IPS DF 4.7 (cell line): ENCODE measurements around the gene LRP1B.

Experiments used
- DNase-seq: peaks from one replicate; pipeline ENCODE4 v3.0.0-alpha.2; 2013; ENCODE audit warnings: low spot score; ENCODE audit errors: extremely low read depth

LRP1B gene

DNA sequence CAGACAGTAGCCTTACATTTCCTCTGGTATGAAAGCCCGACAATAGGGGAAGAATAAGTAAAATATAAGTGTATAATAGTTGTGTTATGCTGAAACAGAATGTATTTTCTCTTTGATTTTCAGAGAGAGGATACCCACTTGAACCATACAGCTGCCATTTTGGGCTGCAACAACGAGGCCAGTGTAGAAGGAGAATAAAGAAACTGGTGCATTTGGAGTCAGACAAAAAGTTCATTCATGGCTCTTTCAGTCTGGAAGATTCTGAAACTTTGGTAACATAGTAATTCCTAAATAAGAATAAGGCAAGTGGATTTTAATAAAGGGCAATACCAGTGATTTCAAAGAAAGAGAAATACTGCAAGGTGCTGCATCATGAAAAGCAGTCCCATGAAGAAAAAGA is 610.9 kb downstream of the LRP1B start:
- DNase-seq = no peak

GRCh38 chr2:141517852-141518421 is 612.9 kb downstream of the LRP1B start:
- no peak for DNase-seq

- DNase-seq = no peak
Measured at GRCh38 chr2:141517180-141517851, 613.5 kb downstream of the LRP1B start.

DNA sequence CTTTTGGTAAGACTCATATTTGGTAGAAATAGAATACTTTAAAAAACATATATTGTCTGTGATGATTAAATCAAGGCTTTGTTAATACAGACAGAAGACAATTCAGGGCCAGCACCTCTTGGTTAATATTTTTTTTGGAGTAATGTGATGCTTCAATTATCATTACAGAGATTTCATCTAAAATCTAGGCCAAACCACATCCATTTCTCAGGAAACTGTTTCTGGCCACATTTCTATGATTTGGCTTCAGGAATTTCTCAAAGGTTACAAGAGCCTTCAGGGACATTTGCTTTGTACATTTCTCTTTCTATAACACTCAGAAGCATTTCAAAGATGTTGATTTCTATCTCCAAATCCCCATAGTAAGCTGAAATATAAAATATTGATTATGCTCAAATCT is 614.9 kb downstream of the LRP1B start:
- no peak for DNase-seq

DNA sequence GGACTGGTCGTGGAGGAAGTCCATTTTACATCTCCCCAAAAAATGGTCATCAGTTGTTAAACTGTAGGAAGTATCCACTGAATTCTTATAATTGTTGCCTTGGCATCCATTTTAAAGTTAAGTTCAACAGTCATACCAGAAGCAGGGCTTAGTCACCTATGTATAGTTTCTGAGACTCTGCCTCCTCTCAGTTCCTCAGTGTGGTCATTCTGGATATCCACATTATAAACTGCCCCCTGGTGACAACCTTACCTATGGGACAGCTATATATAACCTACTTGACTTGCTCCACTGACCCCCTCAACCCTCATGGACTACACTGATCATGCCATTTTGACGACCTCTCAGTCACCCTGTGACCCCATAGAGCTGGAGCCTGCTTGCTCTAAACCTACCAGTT is 617.0 kb downstream of the LRP1B start:
- no peak for DNase-seq

GRCh38 chr2:141508806-141509595 is 621.8 kb downstream of the LRP1B start:
- no peak for DNase-seq

GRCh38 chr2:141508086-141508752 is 622.6 kb downstream of the LRP1B start:
- DNase-seq = no peak

DNA sequence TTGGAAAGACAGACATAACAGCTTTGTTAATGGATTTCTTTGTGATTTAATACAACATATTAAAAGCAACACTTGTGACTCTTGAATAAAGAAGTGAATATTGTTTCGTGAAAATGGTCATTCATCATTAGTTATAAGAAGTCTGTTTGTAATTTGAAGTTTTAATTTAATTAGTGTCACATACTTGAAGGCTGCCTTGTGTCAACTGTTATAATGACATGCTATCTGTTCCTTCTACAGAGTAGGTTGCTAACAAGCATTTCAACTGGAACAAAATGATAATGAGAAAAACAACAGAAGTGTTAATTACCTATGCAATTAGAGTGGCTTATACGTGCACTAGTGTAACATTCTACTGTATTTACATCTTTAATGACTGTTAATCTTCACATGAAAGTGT is 624.7 kb downstream of the LRP1B start:
- DNase-seq = no peak

GRCh38 chr2:141501752-141502151 is 629.1 kb downstream of the LRP1B start:
- DNase-seq = no peak

DNA sequence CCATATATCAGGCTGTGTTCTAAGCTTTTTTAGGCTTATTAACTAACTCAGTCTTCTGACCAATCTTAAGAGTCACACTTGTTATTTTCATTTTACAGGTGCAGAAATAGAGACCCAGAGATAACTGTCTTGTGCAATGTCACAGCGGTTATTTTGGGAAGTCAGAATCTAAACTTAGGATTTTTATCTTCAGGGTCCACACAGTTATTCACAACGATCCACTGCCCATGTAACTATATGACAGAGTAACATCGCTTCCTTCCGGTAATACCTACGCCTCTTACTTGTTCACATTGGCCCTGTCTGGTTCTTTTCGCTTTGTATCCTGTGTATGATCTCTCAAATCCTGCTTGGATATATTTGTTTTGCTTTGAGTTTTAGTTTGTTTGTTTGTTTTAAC is 631.7 kb downstream of the LRP1B start:
- DNase-seq = no peak

GRCh38 chr2:141498561-141498960 is 632.3 kb downstream of the LRP1B start:
- DNase-seq = no peak

DNA sequence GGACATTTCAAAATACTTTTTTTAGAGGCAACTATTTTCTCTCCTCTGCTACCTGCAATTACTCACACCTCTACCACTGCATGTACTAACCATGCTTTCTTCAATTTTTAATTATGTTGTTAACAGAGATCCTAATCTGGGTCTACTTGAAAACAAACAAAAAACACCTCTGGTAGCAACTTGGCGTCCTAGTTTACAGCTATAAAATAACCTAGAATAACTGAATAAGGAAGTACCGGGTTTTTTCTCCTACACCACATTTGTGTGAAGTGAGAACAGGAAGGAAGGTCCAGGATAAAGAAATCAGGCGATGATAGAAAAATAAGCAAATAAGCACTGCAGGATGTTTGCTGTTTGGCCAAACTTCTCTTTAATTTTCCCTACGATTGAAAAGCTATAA is 633.5 kb downstream of the LRP1B start:
- no peak for DNase-seq

GRCh38 chr2:141496810-141497209 is 634.0 kb downstream of the LRP1B start:
- DNase-seq = no peak

DNA sequence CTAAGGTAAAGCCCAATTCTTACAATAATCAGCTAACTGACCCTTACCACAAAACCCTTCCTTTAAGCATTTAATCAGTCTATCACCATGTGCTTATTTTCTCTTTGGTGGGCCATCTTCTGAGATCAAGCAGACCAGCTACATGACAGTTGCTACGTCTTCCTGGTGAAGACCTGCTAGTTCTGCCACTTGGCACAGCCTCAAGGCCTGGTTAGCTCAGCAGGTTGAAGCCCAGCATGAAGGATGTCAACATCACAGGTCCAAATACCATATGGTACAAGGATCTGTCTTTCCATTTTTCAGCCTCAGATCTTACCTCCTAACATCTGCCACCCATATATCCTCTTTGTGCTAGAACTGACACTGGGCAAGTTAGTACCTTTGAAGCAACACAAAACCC is 636.9 kb downstream of the LRP1B start:
- no peak for DNase-seq

DNA sequence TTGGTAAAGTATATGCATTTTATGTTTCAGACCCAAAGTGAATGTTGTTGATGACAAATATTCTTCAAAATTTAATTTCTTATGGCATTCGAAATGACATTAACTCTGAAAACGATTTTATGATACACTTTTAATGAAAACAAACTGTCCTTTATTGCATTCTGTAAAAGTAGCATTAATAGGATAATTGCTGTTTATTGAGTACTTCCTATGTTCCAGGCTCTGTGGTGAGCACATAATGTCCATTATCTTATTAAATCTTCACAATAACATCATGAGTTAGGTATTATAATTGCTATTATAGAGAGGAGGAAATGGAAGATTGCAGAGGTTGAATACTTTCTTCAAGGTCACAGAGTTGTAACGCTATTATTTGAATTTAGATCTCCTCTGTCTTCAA is 638.0 kb downstream of the LRP1B start:
- no peak for DNase-seq

GRCh38 chr2:141490886-141491285 is 639.9 kb downstream of the LRP1B start:
- DNase-seq = no peak

GRCh38 chr2:141482697-141483096 is 648.1 kb downstream of the LRP1B start:
- DNase-seq = no peak

DNA sequence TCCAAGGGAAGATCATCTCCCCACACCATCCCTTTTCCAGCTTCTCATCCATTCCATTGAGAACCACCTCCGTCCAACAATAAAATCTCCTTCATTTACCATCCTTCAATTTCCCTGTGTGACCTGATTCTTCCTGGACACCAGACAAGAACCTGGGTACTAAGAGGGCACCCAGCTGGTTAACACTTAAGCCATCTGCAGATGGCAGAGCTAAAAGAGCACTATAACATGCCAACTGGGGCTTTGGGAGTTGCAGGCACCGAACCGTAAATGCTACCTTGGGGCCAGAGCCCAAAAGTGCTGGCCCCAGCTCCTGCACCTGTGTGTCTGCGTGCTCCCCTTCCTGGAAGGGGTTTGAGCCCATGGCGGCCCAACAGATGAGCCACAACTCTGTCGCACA is 655.0 kb downstream of the LRP1B start:
- no peak for DNase-seq

DNA sequence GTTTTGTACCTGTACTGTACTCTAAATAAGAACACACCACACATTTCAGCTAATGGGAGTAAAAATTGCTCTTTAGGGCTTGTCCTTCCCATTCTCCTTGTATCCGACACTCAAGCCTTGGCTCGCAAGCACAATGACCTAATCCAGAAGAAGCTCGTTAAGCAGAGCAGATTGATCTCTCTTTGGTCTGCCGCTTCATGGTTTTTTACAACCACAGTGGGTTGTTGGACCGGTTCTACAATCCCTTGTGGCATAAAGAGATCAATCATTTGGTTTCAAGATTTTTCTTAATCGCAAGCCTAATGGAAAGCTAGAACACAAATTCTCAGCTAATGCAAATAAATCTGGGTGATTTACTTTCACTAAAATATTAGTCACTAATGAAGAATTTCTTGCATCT is 662.1 kb downstream of the LRP1B start:
- no peak for DNase-seq

GRCh38 chr2:141467331-141467730 is 663.5 kb downstream of the LRP1B start:
- DNase-seq = no peak

DNA sequence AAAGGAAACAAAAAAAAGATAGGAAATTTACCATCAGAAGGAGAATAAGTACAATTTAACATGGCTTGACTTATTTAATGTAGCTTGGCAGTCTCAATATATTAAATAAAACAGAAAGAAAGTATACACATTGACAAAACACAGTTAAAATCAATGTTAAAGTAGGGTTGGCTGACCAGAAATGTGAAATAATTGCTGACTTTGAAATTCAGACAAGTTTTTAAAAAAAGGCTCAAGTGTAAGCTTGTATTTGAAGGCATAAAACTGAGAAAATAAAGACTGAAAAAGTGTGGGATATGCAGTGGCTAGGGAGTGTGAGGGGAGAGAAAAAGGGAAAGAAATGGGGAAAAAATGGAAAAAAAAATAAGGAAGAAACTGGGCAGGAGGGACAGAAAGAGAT is 665.8 kb downstream of the LRP1B start:
- no peak for DNase-seq

- no peak for DNase-seq
Measured at GRCh38 chr2:141458351-141458750, 672.5 kb downstream of the LRP1B start.
